A549 (cell line): ENCODE data around the gene ELFN1. TPM values are rescaled to one million over a fixed set of nuclear protein-coding genes. Genes with fewer than 3 reads are reported as not detected.

Experiments used
- ATAC-seq, 2 experiments: fragments of 200-7000 bp in 1 of 2; fragments of >200 bp in 1 of 2; cut with Nextera tagmentation in 1 of 2; cut with Tn5 transposase in 1 of 2; 3 replicates each; pipeline versions ENCODE4 v1.8.0 to v1.9.1; 2018 to 2020; ENCODE audit warnings: mild to moderate bottlenecking in 1 of 2, moderate library complexity in 1 of 2
- CTCF ChIA-PET: fragments of 300-600 bp; sonication (Branson Sonifier 250); formaldehyde crosslinking; extraction: SDS; loops from one replicate; lab custom pipeline; 2021; ENCODE audit warnings: antibody characterized with exemption, inconsistent platforms; lab: Yijun Ruan, JAX
- POLR2A ChIA-PET: fragments of 350-600 bp; formaldehyde crosslinking; extraction: SDS; loops from one replicate; lab custom pipeline; 2021; ENCODE audit warnings: antibody characterized with exemption, inconsistent platforms; lab: Yijun Ruan, JAX
- DNase-seq, 2 experiments: peaks; one replicate each; pipeline versions ENCODE4 v3.0.0 to v3.0.0-alpha.2; 2011 to 2016; ENCODE audit warnings: low read depth in 1 of 2, low spot score in 1 of 2
- FAIRE-seq: peaks from 2 replicates; lab custom pipeline; 2011; peaks lifted over from hg19 to GRCh38; lab: Jason Lieb, UNC
- H3K27ac ChIP-seq, 2 experiments: fragments of >200 bp; sonication (Bioruptor Twin); formaldehyde crosslinking; 3 replicates each; pipeline ENCODE4 v1.5.1; 2016 to 2017
- H3K4me1 ChIP-seq: fragments of >200 bp; sonication (Bioruptor Twin); formaldehyde crosslinking; 3 replicates; pipeline ENCODE4 v1.6.1; 2016
- H3K4me2 ChIP-seq: fragments of >200 bp; sonication (Bioruptor Twin); formaldehyde crosslinking; 3 replicates; pipeline ENCODE4 v1.6.1; 2016
- H3K4me3 ChIP-seq: fragments of >200 bp; sonication (Bioruptor Twin); formaldehyde crosslinking; 3 replicates; pipeline ENCODE4 v1.5.1; 2016
- H3K9me3 ChIP-seq: fragments of >200 bp; sonication (Bioruptor Twin); formaldehyde crosslinking; 3 replicates; pipeline ENCODE4 v1.6.1; 2016
- BCL3 ChIP-seq: fragments of >200 bp; sonication (Bioruptor Twin); formaldehyde crosslinking; IDR thresholded peaks from 3 replicates; pipeline ENCODE4 v1.6.1; 2016
- CBX2 ChIP-seq: fragments of 200-600 bp; sonication (generic); IDR thresholded peaks from 2 replicates; pipeline ENCODE4 v1.6.1; 2016; ENCODE audit warnings: low read depth, mild to moderate bottlenecking, borderline replicate concordance
- CEBPB ChIP-seq, 2 experiments: fragments of >200 bp in 1 of 2; sonication (Bioruptor Twin) in 1 of 2; formaldehyde crosslinking in 1 of 2; IDR thresholded peaks; 2 replicates each; pipeline ENCODE4 v1.6.1; 2012 to 2016
- CHD4 ChIP-seq: fragments of 200-600 bp; sonication (generic); IDR thresholded peaks from 2 replicates; pipeline ENCODE4 v1.6.1; 2016; ENCODE audit warnings: antibody characterized with exemption, mild to moderate bottlenecking, borderline replicate concordance
- E2F6 ChIP-seq: IDR thresholded peaks from 2 replicates; pipeline ENCODE4 v1.6.1; 2012; ENCODE audit warnings: low read depth, borderline replicate concordance
- EHMT2 ChIP-seq: fragments of 200-600 bp; sonication (generic); IDR thresholded peaks from 2 replicates; pipeline ENCODE4 v1.6.1; 2016; ENCODE audit warnings: antibody characterized with exemption, low read depth, mild to moderate bottlenecking, moderate library complexity
- GATA3 ChIP-seq: IDR thresholded peaks from 2 replicates; pipeline ENCODE4 v1.6.1; 2012; ENCODE audit warnings: borderline replicate concordance
- HOXA7 ChIP-seq: fragments of 250-450 bp; sonication (Bioruptor Pico); IDR thresholded peaks from 2 replicates; pipeline ENCODE4 v1.5.0; 2020; ENCODE audit warnings: mild to moderate bottlenecking, moderate library complexity
- JUN ChIP-seq, 2 experiments: fragments of >200 bp; sonication (Bioruptor Twin); formaldehyde crosslinking; IDR thresholded peaks; 2 replicates in 1 of 2; 3 replicates in 1 of 2; pipeline ENCODE4 v1.6.1; 2016 to 2017
- KDM1A ChIP-seq: fragments of 200-600 bp; sonication (generic); IDR thresholded peaks from 2 replicates; pipeline ENCODE4 v1.6.1; 2016; ENCODE audit warnings: low read depth, mild to moderate bottlenecking
- KDM5A ChIP-seq: fragments of 200-600 bp; sonication (generic); IDR thresholded peaks from 2 replicates; pipeline ENCODE4 v1.6.1; 2016; ENCODE audit warnings: antibody characterized with exemption, mild to moderate bottlenecking
- MAFK ChIP-seq: fragments of 450-650 bp; IDR thresholded peaks from 2 replicates; pipeline ENCODE4 v1.6.1; 2014; ENCODE audit not compliant: partially characterized antibody
- MAX ChIP-seq: IDR thresholded peaks from 2 replicates; pipeline ENCODE4 v1.6.1; 2012
- NR3C1 ChIP-seq: fragments of >200 bp; sonication (Bioruptor Twin); formaldehyde crosslinking; IDR thresholded peaks from 3 replicates; pipeline ENCODE4 v1.6.1; 2017
- PHF8 ChIP-seq: fragments of 200-600 bp; sonication (generic); IDR thresholded peaks from 2 replicates; pipeline ENCODE4 v1.6.1; 2016; ENCODE audit warnings: low read depth, mild to moderate bottlenecking, antibody characterized with exemption, moderate library complexity, borderline replicate concordance
- POLR2AphosphoS2 ChIP-seq: conservative IDR thresholded peaks from 2 replicates; pipeline ENCODE4 v1.6.1; 2012; ENCODE audit warnings: low read length, improper control_type of control experiment, inconsistent platforms
- RARB ChIP-seq: fragments of 250-450 bp; sonication (Bioruptor Pico); IDR thresholded peaks from 2 replicates; pipeline ENCODE4 v1.8.0; 2021; ENCODE audit warnings: mild to moderate bottlenecking, moderate library complexity
- RCOR1 ChIP-seq: fragments of 150-350 bp; IDR thresholded peaks from 2 replicates; pipeline ENCODE4 v1.6.1; 2014; ENCODE audit warnings: antibody characterized with exemption, low read length, low read depth
- RNF2 ChIP-seq: fragments of 200-600 bp; sonication (generic); IDR thresholded peaks from 2 replicates; pipeline ENCODE4 v1.6.1; 2016; ENCODE audit warnings: low read depth, mild to moderate bottlenecking, antibody characterized with exemption, moderate library complexity, borderline replicate concordance
- SMC3 ChIP-seq: fragments of >200 bp; sonication (Bioruptor Twin); formaldehyde crosslinking; IDR thresholded peaks from 3 replicates; pipeline ENCODE4 v1.6.1; 2018; ENCODE audit warnings: inconsistent platforms
- SREBF2 ChIP-seq: fragments of 450-650 bp; IDR thresholded peaks from 2 replicates; pipeline ENCODE4 v1.6.1; 2014; ENCODE audit warnings: mild to moderate bottlenecking, moderate library complexity
- TP53 ChIP-seq: fragments of 250-450 bp; sonication (Bioruptor Pico); IDR thresholded peaks from 2 replicates; pipeline ENCODE4 v1.5.0; 2021; ENCODE audit warnings: mild to moderate bottlenecking, moderate library complexity
- WGBS: methylation state at CpG from one replicate; pipeline ENCODE4 v1.1.6; 2017; ENCODE audit errors: missing lambda C conversion rate; 5-methylcytosine and 5-hydroxymethylcytosine counted together
- polyA plus RNA-seq, 4 experiments: library from polyadenylated mRNA; depleted of rRNA in 3 of 4; stranded (reverse); fragments of >200 nt; fragmentation: RNase III in 1 of 4; extraction: RNeasy Plus Mini Kit Qiagen cat#74134 plus additional on column Dnase treatment in 1 of 4; gene quantifications; 2 replicates in 3 of 4; 3 replicates in 1 of 4; pipeline ENCODE4 v1.2.3, GENCODE V29; 2011 to 2017
- TF ChIP-seq, protein P1 (sequence below): fragments of 150-350 bp; IDR thresholded peaks from 2 replicates; pipeline ENCODE4 v1.6.1; 2014; ENCODE audit warnings: low read depth, mild to moderate bottlenecking, low read length
- TF ChIP-seq, protein P2 (sequence below): fragments of 450-650 bp; IDR thresholded peaks from 2 replicates; pipeline ENCODE4 v1.6.1; 2014; ENCODE audit warnings: antibody characterized with exemption

Gene ELFN1
- polyA plus RNA-seq, 2 of the 4 experiments (the other 2 are of a cell fraction), result 0.08 to 0.10 TPM

- Histone ChIP-seq H3K4me2 (no peak overlapping the region), H3K27ac (no peak overlapping the region), H3K4me1 (no peaks in the 10 kb centered on the region), H3K9me3 (no peaks in the 10 kb centered on the region), H3K4me3 (no peak overlapping the region)
- POLR2A ChIA-PET, result no interaction called here
- ATAC-seq, result no peak
- 34% methylated on average over 4 of the region's 13 CpGs for WGBS
- TF ChIP-seq CBX2, result no peak
- no peak for TF ChIP-seq MAFK
- TF ChIP-seq TP53 (CRISPR knock-in tag), result no peak
- no peak for TF ChIP-seq RNF2
- TF ChIP-seq GATA3, result no peak
- TF ChIP-seq KDM5A, result no peak
- no peak for TF ChIP-seq CEBPB (IDR thresholded peaks at IDR 0.05)
- no peak for TF ChIP-seq RCOR1
- no peak for TF ChIP-seq SMC3
- no peak for TF ChIP-seq CHD4
- no peak for TF ChIP-seq SREBF2
- no peak for TF ChIP-seq E2F6
- DNase-seq, result no peak
- CTCF ChIA-PET, result interaction anchor here (0.7 to 1.0 kb wide), 2 partner anchors 11 to 13 kb away, joined by 4 read pairs; no protein-coding TSS in a partner anchor
- no peak for FAIRE-seq
Measured at GRCh38 chr7:1645476-1645875, 24.6 kb upstream of the ELFN1 start.

GRCh38 chr7:1646391-1646790, 23.7 kb upstream of the ELFN1 start:
- CTCF ChIA-PET, result interaction anchor here (0.9 to 1.0 kb wide), 2 partner anchors 12 to 563 kb away, joined by 3 to 4 read pairs; no protein-coding TSS in a partner anchor
- no peak for FAIRE-seq

More at GRCh38 chr7:1646391-1646790, 23.7 kb upstream of the ELFN1 start:
- POLR2A ChIA-PET, result no interaction called here
- no peaks in the 10 kb centered on the region for H3K4me1 ChIP-seq
- DNase-seq (no peak), ATAC-seq (no peak)
- WGBS, result 56% methylated on average over 3 of the region's 8 CpGs
- no peaks in the 10 kb centered on the region for H3K9me3 ChIP-seq
- H3K27ac ChIP-seq, result no peak overlapping the region
- no peak overlapping the region for H3K4me3 ChIP-seq
- no peak for TF ChIP-seq MAX
- TF ChIP-seq, protein P1, sequence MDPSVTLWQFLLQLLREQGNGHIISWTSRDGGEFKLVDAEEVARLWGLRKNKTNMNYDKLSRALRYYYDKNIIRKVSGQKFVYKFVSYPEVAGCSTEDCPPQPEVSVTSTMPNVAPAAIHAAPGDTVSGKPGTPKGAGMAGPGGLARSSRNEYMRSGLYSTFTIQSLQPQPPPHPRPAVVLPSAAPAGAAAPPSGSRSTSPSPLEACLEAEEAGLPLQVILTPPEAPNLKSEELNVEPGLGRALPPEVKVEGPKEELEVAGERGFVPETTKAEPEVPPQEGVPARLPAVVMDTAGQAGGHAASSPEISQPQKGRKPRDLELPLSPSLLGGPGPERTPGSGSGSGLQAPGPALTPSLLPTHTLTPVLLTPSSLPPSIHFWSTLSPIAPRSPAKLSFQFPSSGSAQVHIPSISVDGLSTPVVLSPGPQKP, result no peak
- no peak for TF ChIP-seq EHMT2
- TF ChIP-seq PHF8, result no peak
- TF ChIP-seq BCL3, result no peak
- TF ChIP-seq JUN (IDR thresholded peaks at IDR 0.05), result no peak
- no peak for TF ChIP-seq POLR2AphosphoS2
- no peak for TF ChIP-seq CBX2
- TF ChIP-seq NR3C1, result no peak
- no peak for TF ChIP-seq RARB (CRISPR knock-in tag)
- no peak for TF ChIP-seq RCOR1
- TF ChIP-seq RNF2, result no peak
- TF ChIP-seq, protein P2, sequence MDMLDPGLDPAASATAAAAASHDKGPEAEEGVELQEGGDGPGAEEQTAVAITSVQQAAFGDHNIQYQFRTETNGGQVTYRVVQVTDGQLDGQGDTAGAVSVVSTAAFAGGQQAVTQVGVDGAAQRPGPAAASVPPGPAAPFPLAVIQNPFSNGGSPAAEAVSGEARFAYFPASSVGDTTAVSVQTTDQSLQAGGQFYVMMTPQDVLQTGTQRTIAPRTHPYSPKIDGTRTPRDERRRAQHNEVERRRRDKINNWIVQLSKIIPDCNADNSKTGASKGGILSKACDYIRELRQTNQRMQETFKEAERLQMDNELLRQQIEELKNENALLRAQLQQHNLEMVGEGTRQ, result no peak
- no peak for TF ChIP-seq HOXA7 (CRISPR knock-in tag)
- TF ChIP-seq KDM1A, result no peak
- TF ChIP-seq, all 56 proteins: peak for 0
- H3K4me2 ChIP-seq, result no peak overlapping the region
